Nephron (organoid): ENCODE data around the gene UBALD1.

Experiments used
- H3K27ac Mint-ChIP-seq, 3 experiments: 2 replicates each; pipeline ENCODE4 v1.8.0; 2020; ENCODE audit warnings: mixed read lengths in 3 of 3, mild to moderate bottlenecking in 2 of 3, moderate library complexity in 1 of 3
- H3K27me3 Mint-ChIP-seq: 2 replicates; pipeline ENCODE4 v1.8.0; 2021; ENCODE audit warnings: low read depth, mild to moderate bottlenecking, moderate library complexity, mixed read lengths
- H3K36me3 Mint-ChIP-seq: 2 replicates; pipeline ENCODE4 v1.8.0; 2020; ENCODE audit warnings: low read depth, mixed read lengths
- H3K4me1 Mint-ChIP-seq: 2 replicates; pipeline ENCODE4 v1.8.0; 2020; ENCODE audit warnings: mixed read lengths
- H3K4me3 Mint-ChIP-seq, 3 experiments: 2 replicates each; pipeline ENCODE4 v1.8.0; 2020; ENCODE audit warnings: mild to moderate bottlenecking in 3 of 3, mixed read lengths in 3 of 3, moderate library complexity in 2 of 3
- H3K9me3 Mint-ChIP-seq: 2 replicates; pipeline ENCODE4 v1.8.0; 2020; ENCODE audit warnings: mixed read lengths
- CTCF ChIP-seq, 3 experiments: fragments of 200-600 bp; sonication (generic); IDR thresholded peaks; one replicate each; pipeline ENCODE4 v1.5.0; 2021; ENCODE audit warnings: antibody characterized with exemption in 3 of 3; ENCODE audit not compliant: unreplicated experiment in 3 of 3

Gene UBALD1

GRCh38 chr16:4640572-4641305, 26.1 kb upstream of the UBALD1 start:
- H3K27me3 Mint-ChIP-seq = no peaks in the 10 kb centered on the region
- no peaks in the 10 kb centered on the region for H3K4me1 Mint-ChIP-seq

GRCh38 chr16:4639899-4640509, 25.3 kb upstream of the UBALD1 start:
- no peak for TF ChIP-seq CTCF (IDR thresholded peaks at IDR 0.05; ENCODE audit: unreplicated experiment in 3 of 3)
- H3K27me3 Mint-ChIP-seq = no peaks in the 10 kb centered on the region
- H3K4me3 Mint-ChIP-seq = no peak overlapping the region
- H3K27ac Mint-ChIP-seq = peak overlapping the region in 1 of 3 experiments; percentile 27
- H3K36me3 Mint-ChIP-seq = peaks cover 9% of the 10 kb centered on the region
- H3K4me1 Mint-ChIP-seq = no peaks in the 10 kb centered on the region
- no peaks in the 10 kb centered on the region for H3K9me3 Mint-ChIP-seq

More at GRCh38 chr16:4640572-4641305, 26.1 kb upstream of the UBALD1 start:
- Mint-ChIP-seq H3K27ac (peak overlapping the region in 2 of 3 experiments; percentile 12 to 52), H3K36me3 (peaks cover 16% of the 10 kb centered on the region), H3K4me3 (no peak overlapping the region), H3K9me3 (no peaks in the 10 kb centered on the region)
- no peak for TF ChIP-seq CTCF (IDR thresholded peaks at IDR 0.05; ENCODE audit: unreplicated experiment in 3 of 3)

DNA sequence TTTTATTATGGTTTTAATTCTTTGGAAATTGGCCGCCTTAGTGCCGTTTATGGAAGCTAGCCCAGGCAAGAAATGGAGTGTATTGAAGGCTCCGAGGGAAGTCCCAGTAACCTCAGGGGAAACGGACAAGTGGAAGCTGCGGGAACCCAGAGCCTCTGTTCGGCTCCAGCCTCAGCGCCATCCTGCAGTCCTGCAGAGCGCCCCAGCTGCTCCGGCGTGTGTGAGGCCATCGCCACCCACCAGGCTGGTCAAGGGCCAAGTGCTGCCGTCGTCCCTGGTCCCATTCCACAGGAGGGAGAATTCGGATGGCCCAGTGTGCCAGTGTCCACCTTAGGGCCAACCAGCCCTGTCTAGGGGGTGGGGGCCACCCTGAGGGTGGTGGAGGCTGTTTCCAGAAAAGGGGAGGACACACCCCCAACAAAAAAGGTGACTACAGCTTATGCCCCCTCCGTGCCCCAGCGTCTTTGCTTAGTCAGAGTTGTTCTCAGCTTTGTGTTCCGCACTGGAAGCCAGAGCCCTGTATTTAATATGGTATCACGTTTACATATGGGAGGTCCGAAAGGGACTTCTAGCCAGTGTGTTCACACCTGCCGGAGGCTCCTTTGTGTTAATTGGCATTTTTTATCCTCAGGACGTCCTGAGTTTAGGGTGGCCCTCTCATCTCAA, 22.9 kb upstream of the UBALD1 start:
- Mint-ChIP-seq H3K4me3 (no peak overlapping the region), H3K36me3 (peaks cover 15% of the 10 kb centered on the region), H3K27me3 (no peaks in the 10 kb centered on the region), H3K9me3 (no peaks in the 10 kb centered on the region), H3K27ac (no peak overlapping the region), H3K4me1 (no peaks in the 10 kb centered on the region)
- TF ChIP-seq CTCF (IDR thresholded peaks at IDR 0.05; ENCODE audit: unreplicated experiment in 3 of 3) = no peak

DNA sequence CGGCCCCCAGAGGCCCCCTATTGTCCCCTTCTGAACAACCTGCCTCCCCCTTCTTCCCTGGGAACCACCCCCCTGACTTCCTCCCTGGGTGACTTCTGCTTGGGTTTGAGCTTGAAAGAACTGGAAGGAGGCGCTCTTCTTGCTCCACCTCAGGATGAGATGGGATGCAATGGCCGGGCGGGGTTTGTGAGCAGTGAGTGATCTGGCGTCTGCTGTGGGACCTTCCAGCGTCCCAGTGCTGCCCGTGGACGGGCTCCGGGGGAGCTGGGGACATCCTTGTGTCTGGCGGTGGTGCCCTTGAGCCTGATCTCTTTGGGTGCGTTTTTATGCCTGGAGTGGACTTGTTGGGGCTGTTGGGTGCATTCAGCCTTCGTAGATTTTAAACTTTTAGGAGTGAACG, 21.5 kb upstream of the UBALD1 start:
- H3K27me3 Mint-ChIP-seq = no peaks in the 10 kb centered on the region
- H3K27ac Mint-ChIP-seq = no peak overlapping the region
- no peaks in the 10 kb centered on the region for H3K4me1 Mint-ChIP-seq
- no peak overlapping the region for H3K4me3 Mint-ChIP-seq
- TF ChIP-seq CTCF (IDR thresholded peaks at IDR 0.05; ENCODE audit: unreplicated experiment in 3 of 3) = no peak
- peaks cover 3% of the 10 kb centered on the region for H3K9me3 Mint-ChIP-seq
- H3K36me3 Mint-ChIP-seq = peaks cover 19% of the 10 kb centered on the region

- H3K27me3 Mint-ChIP-seq = no peaks in the 10 kb centered on the region
- H3K36me3 Mint-ChIP-seq = peaks cover 21% of the 10 kb centered on the region
- peaks cover 6% of the 10 kb centered on the region for H3K9me3 Mint-ChIP-seq
- H3K27ac Mint-ChIP-seq = no peak overlapping the region
- no peak overlapping the region for H3K4me3 Mint-ChIP-seq
- no peak for TF ChIP-seq CTCF (IDR thresholded peaks at IDR 0.05; ENCODE audit: unreplicated experiment in 3 of 3)
- no peaks in the 10 kb centered on the region for H3K4me1 Mint-ChIP-seq
Measured at GRCh38 chr16:4634768-4635167, 20.1 kb upstream of the UBALD1 start.
